ENCODE measurements around the gene TRAF6.
A peak's percentile ranks its signal among the peaks of the same experiment; 100 is the strongest.
"Not testable (repeated sequence)": the region's sequence is repeated elsewhere in the genome, so short reads cannot be mapped to it uniquely, and the experiment has no call there.

Gene TRAF6, protein sequence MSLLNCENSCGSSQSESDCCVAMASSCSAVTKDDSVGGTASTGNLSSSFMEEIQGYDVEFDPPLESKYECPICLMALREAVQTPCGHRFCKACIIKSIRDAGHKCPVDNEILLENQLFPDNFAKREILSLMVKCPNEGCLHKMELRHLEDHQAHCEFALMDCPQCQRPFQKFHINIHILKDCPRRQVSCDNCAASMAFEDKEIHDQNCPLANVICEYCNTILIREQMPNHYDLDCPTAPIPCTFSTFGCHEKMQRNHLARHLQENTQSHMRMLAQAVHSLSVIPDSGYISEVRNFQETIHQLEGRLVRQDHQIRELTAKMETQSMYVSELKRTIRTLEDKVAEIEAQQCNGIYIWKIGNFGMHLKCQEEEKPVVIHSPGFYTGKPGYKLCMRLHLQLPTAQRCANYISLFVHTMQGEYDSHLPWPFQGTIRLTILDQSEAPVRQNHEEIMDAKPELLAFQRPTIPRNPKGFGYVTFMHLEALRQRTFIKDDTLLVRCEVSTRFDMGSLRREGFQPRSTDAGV

DNA sequence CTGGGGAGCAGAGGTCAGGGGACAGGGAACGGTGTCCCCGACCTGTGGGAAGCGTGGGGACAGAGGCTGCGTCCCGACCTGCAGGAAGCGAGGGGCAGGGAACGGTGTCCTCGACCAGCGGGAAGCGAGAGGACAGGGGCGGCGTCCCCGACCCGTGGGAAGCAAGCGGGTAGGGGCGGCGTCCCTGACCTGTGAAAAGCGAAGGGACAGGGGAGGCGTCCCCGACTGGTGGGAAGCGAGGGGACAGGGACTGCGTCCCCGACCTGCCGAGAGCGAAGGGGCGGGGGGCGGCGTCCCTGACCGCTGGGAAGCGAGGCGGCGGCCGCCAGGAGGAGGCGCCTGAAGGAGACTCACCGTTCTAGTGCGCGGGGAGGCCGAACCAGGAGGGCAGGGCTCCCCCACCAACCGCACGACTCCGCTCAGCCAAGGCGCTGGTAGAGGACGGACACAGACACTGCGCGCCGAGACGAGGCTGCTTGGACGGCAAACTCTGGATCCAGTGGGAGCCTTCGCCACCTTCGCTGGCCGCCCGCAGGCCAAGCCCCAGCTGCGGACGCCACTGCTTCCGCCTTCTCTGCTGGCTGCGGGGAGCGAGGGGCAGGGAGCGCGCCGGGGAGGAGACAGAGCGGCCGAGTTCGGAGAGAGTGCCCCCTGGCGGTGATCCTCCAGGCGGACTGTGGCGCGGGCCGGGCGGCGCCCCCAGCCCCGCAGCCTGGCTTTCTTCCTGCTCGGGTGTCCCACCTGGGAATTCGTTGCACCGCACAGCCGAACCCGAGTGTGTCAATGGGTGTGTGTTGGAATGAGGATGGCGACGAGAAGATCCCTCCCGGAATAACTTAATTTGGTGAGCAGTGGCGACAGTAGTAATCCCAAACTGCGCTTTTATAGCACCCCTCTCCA lies at the start of gene TRAF6:
TRAF6 (minus strand) TSS at position 579 of the 900 bp plus-strand sequence. CDS start 8,757 bp downstream, outside the sequence.
- peak; percentile 91 for DNase-seq

DNA sequence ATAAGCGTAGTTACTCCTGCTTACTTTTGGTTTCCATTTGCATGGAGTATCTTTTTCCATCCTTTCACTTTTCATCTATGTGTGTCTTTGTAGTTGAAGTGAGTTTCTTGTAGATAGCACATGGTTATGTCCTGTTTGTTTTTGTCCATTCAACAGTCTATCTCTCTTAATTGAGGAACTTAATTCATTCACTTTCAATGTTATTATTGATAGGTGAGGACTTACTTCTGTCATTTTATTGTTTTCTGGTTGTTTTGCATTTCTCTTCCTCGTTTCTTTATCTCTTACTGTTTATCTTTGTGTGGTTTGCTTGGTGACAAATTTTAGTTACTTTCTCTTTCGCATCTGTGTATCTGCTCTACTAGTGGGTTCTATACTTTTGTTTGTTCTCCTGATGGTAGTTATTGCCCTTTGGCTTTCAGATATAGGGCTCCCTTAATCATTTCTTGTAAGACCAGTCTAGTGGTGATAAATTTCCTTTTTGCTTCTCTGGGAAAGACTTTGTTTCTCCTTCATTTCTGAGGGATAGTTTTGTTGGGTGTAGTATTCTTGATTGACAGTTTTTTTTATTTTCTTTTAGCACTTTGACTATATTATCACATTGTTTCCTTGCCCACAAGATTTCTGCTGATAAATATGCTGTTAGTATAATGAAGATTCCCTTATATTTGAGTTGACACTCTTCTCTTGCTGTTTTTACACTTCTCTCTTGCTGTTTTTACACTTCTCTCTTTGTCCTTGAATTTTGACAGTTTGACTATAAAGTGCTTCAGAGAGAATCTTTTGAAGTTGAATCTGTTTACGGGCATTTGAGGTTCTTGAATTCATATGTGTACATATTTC lies 48.7 kb upstream of the TRAF6 start:
- DNase-seq: no peak

DNA sequence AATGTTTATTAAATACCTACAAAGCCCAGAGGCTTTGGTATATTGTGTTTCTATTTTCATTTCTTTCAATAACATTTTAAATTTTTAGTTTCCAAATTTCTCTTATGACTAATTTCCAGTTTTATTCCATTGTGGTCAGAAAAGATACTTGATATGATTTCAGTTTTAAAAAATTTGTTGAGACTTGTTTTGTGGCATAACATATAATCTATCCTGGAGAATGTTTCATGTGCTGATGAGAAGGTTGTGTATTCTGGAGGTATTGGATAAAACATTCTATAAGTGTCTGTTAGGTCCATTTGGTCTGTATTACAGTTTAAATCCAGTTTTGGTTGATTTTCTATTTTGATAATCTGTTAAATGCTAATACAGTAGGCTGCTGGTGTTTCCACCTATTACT lies 47.9 kb upstream of the TRAF6 start:
- DNase-seq: no peak

DNA sequence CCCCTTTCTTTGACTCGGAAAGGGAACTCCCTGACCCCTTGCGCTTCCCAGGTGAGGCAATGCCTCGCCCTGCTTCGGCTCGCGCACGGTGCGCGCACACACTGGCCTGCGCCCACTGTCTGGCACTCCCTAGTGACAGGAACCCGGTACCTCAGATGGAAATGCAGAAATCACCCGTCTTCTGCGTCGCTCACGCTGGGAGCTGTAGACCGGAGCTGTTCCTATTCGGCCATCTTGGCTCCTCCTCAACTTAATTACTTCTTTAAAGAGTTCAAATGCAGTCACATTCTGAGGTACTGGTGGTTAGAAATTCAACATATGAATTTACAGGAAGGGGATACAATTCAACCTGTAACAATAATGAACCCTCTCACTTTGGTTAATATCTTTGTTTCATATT lies 47.3 kb upstream of the TRAF6 start:
- DNase-seq: not testable (repeated sequence)

DNA sequence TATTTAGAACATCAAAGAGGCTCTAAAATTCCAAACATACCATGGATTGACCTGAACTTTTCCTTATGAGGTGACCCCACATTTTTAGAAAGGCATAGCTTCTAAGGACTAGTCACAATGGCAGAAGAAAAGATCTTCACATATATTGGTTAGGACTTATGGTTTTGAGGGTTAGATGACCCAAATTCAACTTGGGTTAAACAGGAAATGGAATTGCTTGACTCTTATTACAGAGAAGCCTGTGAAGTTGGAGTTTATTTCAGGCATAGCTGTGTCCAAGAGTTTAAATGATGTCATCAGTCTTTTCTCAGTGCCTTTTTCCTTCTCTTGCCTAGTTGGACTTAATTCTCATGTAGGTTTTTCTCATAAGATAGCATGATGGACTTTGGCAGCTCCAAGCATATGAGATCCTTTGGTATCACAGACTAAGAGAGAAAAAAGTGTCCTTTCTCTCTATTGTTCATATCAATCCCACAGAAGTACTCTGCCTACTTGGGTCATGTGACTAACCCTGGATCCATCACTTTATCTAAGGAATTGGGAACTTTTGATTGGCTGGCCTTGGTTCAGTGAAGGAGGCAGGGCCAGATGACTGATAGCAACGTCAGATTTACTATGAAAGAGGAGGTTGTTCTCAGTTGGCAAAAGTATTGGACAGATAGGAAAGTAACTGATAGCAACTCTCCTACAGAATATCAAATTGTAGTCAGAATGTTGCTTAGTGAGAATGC lies 40.5 kb upstream of the TRAF6 start:
- DNase-seq: no peak

DNA sequence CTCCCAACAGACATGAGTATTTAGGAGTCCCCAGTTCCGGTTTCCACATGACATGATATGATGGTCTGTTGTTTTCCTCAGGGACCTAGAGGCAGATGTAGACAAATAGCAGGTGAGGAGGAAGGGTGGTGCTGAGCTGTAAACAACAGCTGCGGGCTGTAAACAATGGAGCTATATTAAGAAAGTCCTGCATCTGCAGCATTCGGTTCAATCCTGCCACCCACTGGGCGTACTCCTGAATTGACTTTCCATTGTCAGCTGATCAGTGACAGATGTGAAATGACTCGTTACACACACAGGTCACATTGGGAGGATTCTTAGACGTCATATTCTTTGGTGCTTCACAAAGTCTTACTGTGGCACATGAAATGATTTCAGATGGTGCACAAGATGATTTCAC lies 30.9 kb upstream of the TRAF6 start:
- no peak for DNase-seq

DNA sequence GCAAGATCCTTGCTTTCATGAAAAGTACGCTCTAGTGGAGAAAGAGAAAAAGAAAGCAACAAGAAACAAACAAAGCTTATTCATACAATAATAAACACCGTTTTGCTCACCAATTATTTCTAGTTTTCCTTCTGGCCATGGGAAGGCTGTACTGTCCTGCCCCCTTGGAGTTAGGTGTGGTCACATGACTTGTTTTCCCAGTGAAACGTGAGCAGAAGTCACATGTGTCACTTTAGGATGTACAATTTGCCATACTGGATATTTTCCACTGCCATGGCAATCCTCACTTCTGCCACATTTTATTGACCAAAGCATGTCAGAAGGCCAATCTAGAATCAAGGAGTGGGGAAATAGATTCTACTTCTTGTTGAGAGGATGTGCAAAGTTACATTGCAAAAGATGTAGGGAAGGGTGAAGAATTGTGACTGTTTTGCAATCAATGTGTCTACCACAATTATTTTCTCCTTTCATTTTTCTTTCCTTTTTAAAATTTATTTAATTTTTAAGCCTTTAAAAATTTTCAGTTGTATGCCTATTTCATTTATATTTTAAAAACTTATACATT lies 24.3 kb upstream of the TRAF6 start:
- no peak for DNase-seq

DNA sequence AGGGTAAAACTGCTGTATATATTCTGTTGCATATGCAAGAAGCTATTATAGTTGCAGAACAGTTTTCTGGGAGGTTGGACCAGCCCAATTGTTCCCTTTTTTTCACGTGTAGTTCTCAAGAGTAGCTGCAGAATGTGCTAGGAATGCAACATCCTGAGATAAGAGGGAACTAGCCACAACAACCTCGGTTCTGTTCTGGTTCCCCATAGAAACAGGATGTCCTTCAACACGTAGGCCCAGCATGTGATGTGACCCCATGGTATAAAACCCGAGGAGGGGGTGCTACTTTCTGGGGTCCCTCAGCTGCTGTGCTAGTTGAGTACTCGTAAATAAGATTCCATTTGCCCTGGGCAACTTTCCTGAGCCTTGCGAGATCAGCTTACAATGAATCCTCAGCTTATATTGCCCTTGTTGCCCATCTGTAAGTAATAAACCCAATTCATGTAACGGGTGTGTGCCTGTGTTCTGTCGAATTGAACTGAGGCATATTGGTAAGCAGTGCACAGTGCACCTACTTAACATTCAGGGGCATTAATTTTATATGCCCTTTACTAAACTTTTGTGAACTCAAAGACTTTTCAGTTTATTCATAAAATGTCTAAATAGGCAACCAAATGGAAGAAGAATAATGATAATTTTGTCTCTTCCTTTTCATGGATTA lies 23.0 kb upstream of the TRAF6 start:
- no peak for DNase-seq

DNA sequence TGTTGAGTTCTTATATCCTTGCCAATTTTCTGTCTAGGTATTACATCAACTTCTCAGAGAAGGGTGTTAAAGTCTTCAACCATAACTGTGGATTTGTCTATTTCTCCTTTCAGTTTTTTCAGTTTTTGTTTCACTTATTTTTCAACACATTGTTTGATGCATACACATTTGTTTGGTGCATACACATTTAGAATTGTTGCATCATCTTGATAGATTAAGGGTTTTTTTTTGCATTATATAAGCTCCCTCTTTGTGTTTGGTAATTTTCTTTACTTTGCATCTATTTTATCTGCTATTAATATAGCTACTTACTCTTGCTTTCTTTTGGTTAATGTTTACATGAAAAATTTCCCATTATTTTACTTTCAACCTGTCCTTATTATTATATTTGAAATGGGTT lies 20.8 kb upstream of the TRAF6 start:
- no peak for DNase-seq

DNA sequence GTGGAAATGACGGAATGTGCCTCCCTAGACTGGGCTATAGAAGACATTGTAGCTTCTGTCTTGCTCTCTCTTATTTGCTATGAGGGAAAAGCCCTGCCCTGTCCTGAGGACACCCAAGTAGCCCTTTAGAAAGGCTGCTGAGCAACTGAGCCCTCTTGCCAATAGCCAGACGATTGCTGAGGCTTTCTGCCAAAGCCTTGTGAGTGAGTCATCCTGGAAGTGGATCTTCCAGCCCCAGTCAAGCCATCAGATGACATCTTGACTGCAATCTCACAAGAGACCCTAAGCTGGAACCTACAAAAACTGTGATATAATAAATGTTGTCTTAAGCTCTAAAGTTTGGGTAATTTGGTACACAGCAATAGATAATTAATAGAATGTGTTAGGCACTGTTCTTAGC lies 3.9 kb upstream of the TRAF6 start:
- no peak for DNase-seq

DNA sequence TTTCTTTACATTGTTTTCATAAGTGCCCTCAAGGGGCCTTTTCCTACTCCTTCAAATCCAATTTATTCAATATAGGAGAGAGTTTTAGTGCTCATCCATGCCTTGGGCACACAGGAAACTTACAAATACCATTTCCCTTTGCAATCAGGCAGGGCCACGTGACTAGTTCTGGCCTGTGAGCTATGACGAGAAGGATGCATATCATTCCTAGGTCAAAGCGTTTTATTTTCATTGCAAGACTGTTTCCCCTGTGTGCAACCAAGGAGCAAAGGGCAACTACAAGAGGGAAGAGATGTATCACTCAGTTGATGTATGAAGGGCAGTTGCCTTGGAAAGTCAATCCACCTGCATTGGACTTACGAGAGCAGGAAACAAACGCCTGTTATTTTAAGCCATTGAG lies 1.9 kb upstream of the TRAF6 start:
- no peak for DNase-seq

DNA sequence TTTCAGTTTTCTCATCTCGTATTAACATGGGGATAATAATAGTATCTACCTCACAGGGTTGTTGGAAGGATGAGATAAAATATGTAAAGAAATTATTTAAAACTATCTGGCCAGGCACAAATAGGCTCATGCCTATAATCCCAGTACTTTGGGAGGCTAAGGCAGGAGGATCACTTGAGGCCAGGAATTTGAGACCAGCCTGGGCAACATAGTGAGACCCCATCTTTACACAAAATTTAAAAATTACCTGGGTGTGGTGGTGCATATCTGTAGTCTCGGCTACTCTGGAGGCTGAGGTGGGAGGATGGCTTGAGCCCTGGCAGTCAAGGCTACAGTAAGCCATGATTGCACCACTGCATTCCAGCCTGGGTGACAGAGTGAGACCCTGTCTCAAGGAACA lies 990 bp upstream of the TRAF6 start:
- not testable (repeated sequence) for DNase-seq

DNA sequence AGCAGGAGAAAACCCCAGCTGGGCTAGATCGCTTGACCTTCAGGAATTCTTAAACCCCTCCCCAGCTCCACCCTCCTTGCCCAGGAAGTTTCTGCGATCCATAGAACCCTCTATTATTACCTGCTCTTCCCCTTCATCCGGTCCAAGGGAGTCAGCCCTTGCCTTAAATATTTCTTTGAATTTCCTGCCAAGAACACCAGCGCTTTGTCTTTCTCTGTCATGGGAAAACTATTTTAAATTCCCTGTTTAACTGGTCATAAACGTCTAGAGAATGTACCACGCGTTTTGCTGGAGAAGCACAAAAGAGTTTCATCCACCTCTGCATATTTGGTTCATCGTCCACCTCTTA lies 496 bp upstream of the TRAF6 start:
- DNase-seq: no peak

DNA sequence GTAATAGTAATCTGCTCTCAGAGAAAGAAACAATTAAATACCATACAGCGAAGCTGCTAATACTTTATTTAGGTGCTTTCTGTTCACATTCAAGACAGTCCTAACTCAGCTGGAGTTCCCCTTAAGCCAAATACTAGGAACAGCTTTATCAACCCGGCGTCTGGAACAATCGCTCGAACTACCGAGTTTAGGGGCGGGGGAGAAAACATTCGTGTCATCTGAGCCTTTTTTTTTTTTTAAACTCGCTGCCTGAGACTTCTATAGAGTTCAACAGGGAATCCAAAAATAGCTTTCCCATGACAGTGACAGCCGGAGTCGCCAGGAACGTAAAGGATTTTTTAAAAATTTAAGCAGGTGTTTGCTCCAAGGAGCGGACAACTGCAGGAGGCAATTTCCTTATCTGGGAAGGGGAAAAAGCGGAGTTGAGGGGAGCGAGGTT lies 852 bp downstream of the TRAF6 start:
- peak; percentile 36 for DNase-seq

DNA sequence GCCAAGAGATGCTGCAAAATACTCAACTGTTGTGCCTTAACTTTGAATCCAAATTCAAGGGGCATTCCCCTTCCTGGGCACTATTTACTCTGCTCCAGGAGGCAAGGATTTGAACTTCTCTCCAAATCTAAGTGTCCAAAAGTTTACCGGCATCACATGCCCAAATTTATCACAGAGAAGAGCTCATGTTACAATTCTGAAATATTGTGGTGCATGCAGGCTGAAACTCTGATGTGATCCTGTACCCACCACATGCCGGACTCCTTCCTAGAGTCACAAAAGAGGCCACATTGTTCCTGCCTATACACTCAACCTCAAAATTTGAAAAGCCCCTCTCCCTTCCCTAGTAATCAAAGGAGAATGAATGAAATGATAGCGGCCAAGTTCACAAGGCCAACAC lies 1.3 kb downstream of the TRAF6 start:
- DNase-seq: no peak

DNA sequence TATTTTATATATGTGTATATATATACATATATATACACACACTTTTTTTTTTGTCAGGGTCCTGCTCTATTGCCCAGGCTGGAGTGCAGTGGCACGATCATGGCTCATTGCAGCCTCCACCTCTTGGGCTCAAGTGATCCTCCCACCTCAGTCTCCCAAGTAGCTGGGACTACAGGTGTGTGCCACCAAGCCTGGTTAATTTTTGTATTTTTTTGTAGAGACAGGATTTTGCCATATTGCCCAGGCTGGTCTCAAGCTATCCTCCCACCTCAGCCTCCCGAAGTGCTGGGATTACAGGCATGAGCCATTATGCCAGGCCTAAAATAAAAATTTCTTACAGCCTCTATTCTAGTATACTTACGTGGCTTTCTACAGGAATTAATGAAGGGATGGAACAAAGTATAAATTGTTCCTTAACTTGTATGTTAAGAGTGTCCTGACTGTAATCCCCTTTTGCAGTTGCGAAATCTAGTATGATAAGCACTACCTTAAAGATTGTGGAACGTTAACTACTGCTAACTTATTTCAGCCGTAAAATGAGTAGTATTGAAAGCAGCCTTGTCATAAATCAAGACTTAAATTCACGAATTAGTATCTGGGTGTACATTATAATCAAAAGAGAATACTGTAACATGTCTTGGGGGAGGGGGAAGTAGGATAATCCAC lies 2.1 kb downstream of the TRAF6 start:
- DNase-seq: no peak

DNA sequence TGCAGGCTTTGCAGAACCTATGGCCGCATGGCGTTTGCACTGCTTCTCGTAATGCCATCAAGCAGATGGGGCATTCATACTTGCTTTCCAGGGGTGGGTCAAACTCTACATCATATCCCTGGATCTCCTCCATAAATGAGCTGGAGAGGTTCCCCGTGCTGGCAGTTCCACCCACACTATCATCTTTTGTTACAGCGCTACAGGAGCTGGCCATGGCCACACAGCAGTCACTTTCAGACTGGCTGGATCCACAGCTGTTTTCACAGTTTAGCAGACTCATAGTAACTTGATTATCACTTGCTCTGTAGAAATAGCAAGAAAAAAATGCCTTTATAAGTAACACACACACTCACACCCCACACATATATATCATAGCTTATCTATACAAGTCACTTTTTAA lies 8.8 kb downstream of the TRAF6 start:
- no peak for DNase-seq

DNA sequence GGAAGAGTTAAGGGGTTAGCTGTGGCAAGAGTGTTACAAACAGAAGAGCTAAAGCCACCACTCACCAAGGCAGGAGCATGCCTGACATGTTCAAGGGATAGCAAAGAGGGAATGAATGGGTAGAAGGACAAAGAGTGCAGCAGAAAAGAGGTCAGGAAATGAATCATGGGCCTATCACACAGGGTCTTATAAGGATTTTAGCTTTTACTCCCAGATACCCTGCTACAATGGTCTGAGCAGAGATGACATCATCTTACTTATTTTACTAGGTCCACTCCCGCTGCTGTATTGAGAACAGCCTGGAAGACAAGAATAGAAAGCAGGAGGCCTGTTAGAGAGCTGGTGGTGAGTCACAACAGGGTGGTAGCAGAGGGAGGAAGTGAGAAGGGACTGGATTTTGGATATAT lies 9.8 kb downstream of the TRAF6 start:
- DNase-seq: no peak

DNA sequence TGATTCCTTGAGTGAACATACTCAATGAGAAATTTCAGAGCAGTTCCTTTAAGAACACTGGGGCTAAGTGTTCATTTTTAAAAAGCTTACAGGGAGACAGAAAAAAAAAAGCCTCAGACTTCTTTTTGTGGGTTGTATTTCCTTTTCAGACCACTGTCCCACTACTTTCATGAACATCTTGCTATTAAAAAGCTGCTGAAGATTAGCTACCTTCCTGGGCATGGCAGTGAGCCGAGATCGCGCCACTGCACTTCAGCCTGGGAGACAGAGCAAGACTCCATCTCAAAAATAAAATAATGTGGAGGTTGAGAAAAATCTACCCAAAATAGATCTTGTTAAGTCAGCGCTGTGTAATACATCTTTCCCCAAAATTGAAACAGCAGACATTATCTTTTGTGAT lies 10.8 kb downstream of the TRAF6 start:
- DNase-seq: no peak

DNA sequence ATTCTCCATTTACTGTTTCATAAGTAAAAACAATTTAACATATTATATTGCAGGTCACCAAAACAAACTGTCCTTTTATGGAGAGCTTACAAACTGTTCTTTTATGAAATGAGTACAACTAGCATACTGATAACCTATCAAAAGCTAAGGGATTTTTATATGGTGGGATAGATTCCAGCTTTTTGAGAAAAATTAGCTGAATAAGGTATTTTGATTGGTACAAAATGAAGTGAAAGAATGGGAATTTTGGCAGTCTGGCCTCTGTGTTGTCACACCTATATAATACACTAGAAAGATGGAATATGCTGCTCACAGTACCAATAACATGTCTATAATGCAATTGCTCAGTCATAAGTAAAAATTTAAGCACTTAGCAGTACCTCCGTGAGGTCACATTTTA lies 11.4 kb downstream of the TRAF6 start:
- DNase-seq: no peak

DNA sequence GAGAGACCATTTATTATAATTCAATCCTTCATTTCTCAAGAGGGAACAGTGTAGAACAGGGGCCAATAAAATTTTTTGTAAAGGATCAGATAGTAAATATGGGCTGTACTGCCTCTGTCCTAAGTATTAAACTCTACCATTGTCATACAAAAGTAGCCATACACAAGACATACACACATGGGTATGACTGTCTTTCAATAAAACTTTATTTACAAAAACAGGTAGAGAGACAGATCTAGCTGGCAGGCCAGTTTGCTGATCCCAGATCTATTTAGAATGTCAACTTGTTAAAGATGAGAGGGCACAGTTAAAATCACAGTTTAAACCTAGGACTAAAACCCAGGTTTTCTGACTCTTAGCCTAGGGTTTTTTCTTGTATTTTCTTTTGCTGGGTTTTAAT lies 16.7 kb downstream of the TRAF6 start:
- DNase-seq: no peak

Measured in activated T-cell treated with anti-CD3 and anti-CD28 coated beads, Interleukin-2, amount 50 U/mL, for 1 hour (primary cell).